GM10266 (cell line): Measurements from ENCODE around the gene MLPH.

ENCODE experiments used
- DNase-seq: peaks from one replicate; pipeline ENCODE4 v3.0.0; 2012; ENCODE audit errors: extremely low spot score
- CTCF ChIP-seq: IDR thresholded peaks from 2 replicates; pipeline ENCODE4 v1.5.1; 2012; ENCODE audit warnings: mild to moderate bottlenecking, low read depth; ENCODE audit not compliant: control insufficient read depth, insufficient read depth; ENCODE audit errors: missing control alignments

Gene MLPH

GRCh38 chr2:237515166-237515565 lies 28.1 kb downstream of the MLPH start:
- TF ChIP-seq CTCF, result no peak
- no peak for DNase-seq

GRCh38 chr2:237515621-237516275 lies 28.7 kb downstream of the MLPH start:
- no peak for DNase-seq
- no peak for TF ChIP-seq CTCF

GRCh38 chr2:237517163-237517562 lies 30.1 kb downstream of the MLPH start:
- no peak for DNase-seq
- no peak for TF ChIP-seq CTCF

- no peak for TF ChIP-seq CTCF
- no peak for DNase-seq
Measured at GRCh38 chr2:237517990-237518389, 30.9 kb downstream of the MLPH start.

GRCh38 chr2:237519506-237520245 lies 32.6 kb downstream of the MLPH start:
- no peak for TF ChIP-seq CTCF
- DNase-seq, result no peak

GRCh38 chr2:237520290-237520689 lies 33.2 kb downstream of the MLPH start:
- no peak for DNase-seq
- TF ChIP-seq CTCF, result no peak

GRCh38 chr2:237524631-237525030 lies 37.6 kb downstream of the MLPH start:
- no peak for TF ChIP-seq CTCF
- DNase-seq, result no peak
